HuH-7.5 (cell line): ENCODE measurements around the gene OR8B2.
"Not testable (repeated sequence)": the region's sequence is repeated elsewhere in the genome, so short reads cannot be mapped to it uniquely, and the experiment has no call there.

Source experiments
- DNase-seq: peaks from one replicate; pipeline ENCODE4 v3.0.0; 2011; ENCODE audit warnings: low spot score

The OR8B2 gene

GRCh38 chr11:124384399-124384798, at the start of gene OR8B2:
OR8B2 (minus strand) TSS chr11:124384499; CDS start chr11:124383343, 1,156 bp downstream.
- no peak for DNase-seq

DNA sequence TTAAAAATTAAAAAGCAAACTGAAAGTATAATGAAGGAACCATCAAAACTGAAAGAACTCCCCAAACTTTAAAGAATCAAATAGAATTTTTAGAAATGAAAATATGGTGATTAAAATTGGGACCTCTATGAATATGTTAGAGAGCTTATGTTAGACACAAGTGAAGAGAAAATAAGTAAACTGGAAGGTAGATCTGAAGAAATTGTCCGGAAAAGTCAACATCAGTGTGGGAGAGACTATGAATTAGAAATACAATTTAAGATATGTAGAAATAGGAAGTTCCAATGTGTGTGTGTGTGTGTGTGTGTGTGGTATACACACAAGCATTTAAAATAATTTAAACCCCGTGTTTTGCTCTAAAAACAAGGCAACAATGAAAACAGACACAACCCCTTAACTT, 45.3 kb upstream of the OR8B2 start:
- DNase-seq: no peak

DNA sequence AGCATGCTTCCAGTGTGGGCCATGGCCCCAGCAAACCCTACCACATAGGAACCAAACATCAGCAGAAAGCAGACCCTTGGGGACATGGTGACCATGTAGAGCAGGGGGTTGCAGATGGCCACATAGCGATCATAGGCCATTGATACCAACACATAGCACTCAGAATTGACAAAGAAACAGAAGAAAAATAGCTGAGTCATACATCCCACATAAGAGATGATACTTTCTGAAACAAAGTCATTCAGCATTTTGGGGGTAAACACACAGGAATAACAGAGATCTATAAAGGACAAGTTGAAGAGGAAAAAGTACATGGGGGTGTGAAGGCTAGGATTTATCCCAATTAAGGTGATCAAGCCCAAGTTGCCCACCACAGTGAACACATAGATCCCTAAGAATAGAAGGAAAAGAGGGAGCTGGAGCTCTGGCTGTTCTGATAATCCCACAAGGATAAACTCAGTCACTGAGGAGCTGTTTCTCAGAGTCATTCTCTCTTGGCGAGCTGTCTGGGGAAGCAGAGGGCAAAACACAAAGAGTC, 40.2 kb upstream of the OR8B2 start, which contains the start of gene OR8B4:
Gene OR8B4 (minus strand): TSS at position 488 of the 538 bp plus-strand sequence. CDS start 0 bp downstream, at position 488.
- no peak for DNase-seq

DNA sequence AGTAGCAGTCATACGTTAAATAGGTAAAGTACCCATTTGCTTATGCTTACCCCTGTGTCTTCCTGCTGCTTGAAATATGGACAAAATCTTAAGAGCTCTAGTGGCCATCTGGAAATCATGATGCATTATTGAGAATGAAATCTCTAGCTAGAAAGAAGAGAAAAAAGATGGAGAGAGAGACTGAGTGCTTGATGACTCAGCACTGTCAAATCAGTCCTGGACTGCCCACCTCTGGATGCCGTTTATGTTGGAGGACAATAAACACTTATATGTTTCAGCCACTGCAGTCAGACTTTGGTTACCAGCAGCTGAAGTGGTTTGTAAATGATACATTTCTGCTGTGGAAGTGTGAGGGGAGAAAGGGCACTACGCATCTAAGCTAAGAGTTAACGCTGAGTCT, 36.7 kb upstream of the OR8B2 start:
- no peak for DNase-seq

DNA sequence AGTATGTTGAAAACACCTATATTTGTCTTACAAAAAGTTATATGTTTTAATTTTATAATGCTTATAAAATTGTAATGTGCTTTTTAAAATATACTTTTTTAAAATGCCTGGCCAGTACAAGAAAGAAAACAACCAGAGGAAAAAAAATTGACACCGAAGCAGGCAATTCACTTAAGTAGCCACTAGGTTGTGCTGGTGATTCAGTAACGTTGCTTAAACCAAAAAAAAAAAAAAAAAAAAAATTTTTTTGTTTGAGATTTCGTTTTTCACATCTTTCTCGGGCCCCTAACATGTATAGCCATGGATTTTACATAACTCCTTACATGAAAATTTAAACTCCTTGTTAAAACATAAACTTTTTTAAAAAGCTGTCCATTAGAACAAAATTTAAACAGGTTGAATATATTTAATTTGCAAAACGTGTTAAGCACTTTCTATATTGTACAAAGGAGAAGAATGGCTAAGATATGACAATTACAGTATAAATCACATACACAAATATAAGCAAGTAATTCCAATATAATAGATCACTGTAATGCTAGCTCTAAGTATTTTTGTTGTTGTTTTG, 31.1 kb upstream of the OR8B2 start:
- DNase-seq: no peak

DNA sequence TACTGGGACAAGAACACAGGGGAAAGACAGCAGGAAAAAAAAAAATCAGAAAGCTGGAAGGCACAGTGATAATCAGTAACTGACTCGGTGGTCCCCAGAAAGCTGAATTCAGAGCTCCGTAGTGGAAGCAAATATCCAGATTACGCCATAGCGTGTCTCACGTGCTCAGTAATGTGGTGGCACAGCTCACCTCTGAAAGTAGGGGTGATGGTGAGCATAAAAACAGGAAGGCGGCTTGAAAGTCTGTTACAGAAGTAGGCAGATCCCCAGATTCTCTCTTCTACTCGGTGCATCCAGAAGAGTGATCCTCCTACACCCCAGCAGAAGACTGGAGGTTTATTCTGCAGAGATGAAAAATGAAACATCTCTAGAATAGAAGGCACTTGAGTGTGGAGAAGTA, 25.6 kb upstream of the OR8B2 start:
- DNase-seq: no peak

DNA sequence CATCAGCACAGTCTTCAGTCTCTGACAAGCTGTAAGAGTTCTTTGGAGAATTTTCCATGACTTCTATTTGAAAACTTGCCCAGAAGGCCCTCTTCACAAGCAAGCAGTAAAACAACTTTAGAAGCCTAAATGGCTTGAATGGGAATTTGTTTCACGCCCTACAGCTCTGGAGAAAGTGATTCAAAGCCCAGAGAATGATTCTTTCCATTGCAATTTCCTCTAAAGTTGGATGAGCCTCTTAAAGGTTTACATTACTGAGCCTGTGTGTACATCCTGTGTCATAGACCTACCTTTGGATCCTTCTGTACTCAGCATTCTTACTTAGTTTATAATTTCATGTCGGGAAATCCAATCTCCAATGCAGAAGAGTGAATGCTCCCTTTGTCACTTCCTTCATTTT, 21.3 kb upstream of the OR8B2 start:
- no peak for DNase-seq

DNA sequence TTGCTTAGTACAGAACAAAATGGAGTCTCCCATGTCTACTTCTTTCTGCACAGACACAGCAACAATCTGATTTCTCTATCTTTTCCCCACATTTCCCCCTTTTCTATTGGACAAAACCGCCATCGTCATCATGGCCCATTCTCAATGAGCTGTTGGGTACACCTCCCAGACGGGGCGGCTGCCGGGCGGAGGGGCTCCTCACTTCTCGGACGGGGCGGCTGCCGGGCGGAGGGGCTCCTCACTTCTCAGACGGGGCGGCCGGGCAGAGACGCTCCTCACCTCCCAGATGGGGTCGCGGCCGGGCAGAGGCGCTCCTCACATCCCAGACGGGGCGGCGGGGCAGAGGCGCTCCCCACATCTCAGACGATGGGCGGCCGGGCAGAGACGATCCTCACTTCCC, 18.9 kb upstream of the OR8B2 start:
- DNase-seq: not testable (repeated sequence)

- DNase-seq: peak; percentile 55
Measured at GRCh38 chr11:124402326-124402922, 18.1 kb upstream of the OR8B2 start.

- no peak for DNase-seq
Measured at GRCh38 chr11:124398924-124399323, 14.6 kb upstream of the OR8B2 start, which contains the start of gene OR8B3. OR8B3 (minus strand) TSS chr11:124399024; CDS start chr11:124397351, 1,673 bp downstream.

GRCh38 chr11:124396847-124397246, 12.5 kb upstream of the OR8B2 start:
- DNase-seq: not testable (repeated sequence)

DNA sequence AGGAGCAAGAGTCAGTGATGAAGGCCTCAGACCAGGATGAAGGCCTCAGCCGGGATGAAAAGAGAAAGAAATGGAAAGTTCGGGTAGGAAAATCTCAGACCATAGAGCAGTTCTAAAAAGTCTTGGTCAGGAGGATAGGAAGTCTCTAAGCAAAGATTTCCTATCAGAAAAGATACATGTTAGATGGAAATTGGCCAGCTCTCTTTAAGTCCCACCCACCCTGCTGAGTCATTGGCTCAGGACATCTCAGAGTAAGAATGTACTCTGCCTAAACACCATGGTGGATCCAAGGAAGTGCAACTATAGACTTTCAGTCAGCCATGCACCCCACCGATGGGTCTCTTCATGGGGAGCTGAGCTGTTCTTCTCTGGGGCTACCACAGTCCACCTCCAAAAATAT, 10.1 kb upstream of the OR8B2 start:
- DNase-seq: no peak

DNA sequence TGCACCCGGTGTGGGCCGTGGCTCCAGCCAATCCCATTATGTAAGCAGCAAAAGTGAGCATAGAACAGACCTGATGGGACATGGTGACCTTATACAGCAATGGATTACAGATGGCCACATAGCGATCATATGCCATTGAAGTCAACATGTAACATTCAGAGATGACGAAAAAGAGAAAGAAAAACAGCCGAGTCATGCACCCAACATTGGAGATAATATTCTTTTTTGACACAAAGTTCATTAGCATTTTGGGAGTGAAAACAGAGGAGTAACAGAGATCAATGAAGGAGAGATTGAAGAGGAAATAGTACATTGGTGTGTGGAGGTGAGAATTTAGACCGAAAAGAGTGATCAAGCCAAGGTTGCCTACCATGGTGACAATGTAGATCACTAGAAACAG, 1.4 kb downstream of the OR8B2 start:
- not testable (repeated sequence) for DNase-seq

DNA sequence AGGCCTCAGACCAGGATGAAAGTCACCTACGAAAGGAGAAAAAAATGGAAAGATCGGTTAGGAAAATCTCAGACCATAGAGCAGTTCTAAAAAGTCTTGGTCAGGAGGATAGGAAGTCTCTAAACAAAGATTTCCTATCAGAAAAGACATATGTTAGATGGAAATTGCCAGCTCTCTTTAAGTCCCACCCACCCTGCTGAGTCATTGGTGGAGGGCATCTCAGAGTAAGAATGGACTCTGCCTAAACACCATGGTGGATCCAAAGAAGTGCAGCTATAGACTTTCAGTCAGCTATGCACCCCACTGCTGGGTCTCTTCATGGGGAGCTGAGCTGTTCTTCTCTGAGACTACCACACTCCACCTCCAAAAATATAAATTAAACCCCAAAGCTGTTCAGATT, 3.7 kb downstream of the OR8B2 start:
- DNase-seq: no peak

GRCh38 chr11:124376280-124376679, 8.0 kb downstream of the OR8B2 start:
- DNase-seq: no peak

DNA sequence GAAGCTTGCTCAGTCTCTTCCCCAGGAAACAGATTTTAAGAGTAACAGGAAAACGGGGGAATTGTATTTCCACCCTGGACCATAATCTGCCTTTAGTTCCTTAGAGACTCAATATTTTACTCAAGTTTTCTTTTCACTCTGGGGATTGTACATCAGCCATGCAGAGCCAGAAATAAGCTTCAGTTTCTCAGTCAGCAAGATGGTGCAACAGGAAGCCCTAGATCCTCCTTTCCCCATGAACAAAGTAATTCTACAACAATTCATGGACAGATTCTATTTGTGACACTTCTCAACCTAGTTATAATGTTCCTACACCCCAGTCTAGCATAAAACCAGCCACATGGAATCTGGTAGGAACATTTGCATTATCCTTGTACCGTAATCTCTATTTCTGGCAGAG, 24.7 kb downstream of the OR8B2 start:
- no peak for DNase-seq

DNA sequence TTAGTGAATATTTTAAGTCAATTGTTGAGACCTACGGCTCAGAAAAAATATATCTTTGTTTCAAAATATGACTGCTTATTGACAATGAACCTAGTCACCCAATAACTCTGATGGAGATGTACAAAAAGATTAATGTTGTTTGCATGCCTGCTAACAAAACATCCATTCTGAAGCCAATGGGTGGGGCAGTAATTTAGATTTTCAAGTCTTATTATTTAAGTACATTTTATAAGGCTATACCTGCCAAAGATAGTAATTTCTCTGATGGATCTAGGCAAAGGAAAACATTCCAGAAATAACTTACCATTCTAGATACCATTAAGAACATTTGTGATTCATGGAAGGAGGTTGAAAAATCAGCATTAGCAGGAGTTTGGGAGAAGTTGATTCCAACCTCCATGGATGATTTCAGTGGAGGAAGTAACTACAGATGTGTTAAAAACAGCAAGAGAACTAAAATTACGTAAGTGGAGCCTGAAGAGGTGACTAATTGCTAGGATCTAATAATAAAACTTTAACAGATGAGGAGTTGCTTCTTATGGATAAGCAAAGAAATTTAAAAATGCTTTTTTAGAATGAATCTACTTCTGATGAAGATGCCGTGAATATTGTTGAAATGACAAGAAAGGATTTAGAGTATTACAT, 37.9 kb downstream of the OR8B2 start:
- DNase-seq: no peak

GRCh38 chr11:124344346-124344745, 40.0 kb downstream of the OR8B2 start:
- no peak for DNase-seq

- DNase-seq: no peak
Measured at GRCh38 chr11:124340142-124340447, 44.2 kb downstream of the OR8B2 start.

GRCh38 chr11:124339396-124340141, 44.7 kb downstream of the OR8B2 start:
- DNase-seq: no peak
